ENCODE results near the gene SCYGR1. TPM values are rescaled to one million over a fixed set of nuclear protein-coding genes. Genes with fewer than 3 reads are reported as not detected.

SCYGR1 gene
- total RNA-seq, 4 donors from 2014 or later, result not detected

GRCh38 chr2:227407591-227408151 lies 19.9 kb upstream of the SCYGR1 start:
- Histone ChIP-seq H3K9me3 (no peaks in the 10 kb centered on the region), H3K36me3 (no peaks in the 10 kb centered on the region), H3K27me3 (no peaks in the 10 kb centered on the region), H3K4me3 (no peak overlapping the region), H3K4me1 (peaks cover 0 to 19% (median 5%) of the 10 kb centered on the region in 3 donors), H3K27ac (peak overlapping the region in 2 of 4 donors; percentile 61 to 73)
- peak; percentile 40 for ATAC-seq
- 77 to 83% methylated on average over 11 to 16 of the region's 16 CpGs for WGBS, 2 donors (ENCODE audit: low coverage in 1 of 2)
- TF ChIP-seq POLR2A (IDR thresholded peaks at IDR 0.05) (no peak), EP300 (IDR thresholded peaks at IDR 0.05) (no peak), POLR2AphosphoS5 (IDR thresholded peaks at IDR 0.05) (no peak), CTCF (IDR thresholded peaks at IDR 0.05) (no peak)

GRCh38 chr2:227406177-227407031 lies 18.7 kb upstream of the SCYGR1 start:
- peak overlapping the region in 3 of 4 donors; percentile 61 to 79 (median 73) for H3K27ac ChIP-seq
- H3K27me3 ChIP-seq, result no peaks in the 10 kb centered on the region
- peak; percentile 81 for ATAC-seq
- 0 to 4% methylated on average over 2 to 7 of the region's 7 CpGs for WGBS, 2 donors (ENCODE audit: low coverage in 1 of 2)
- H3K4me3 ChIP-seq, result no peak overlapping the region
- no peaks in the 10 kb centered on the region for H3K9me3 ChIP-seq
- peaks cover 0 to 19% (median 5%) of the 10 kb centered on the region in 3 donors for H3K4me1 ChIP-seq
- no peak for TF ChIP-seq POLR2A (IDR thresholded peaks at IDR 0.05)
- peak; percentile 36 to 76 (median 56) for TF ChIP-seq CTCF (IDR thresholded peaks at IDR 0.05)
- peak; percentile 76 for TF ChIP-seq POLR2AphosphoS5 (IDR thresholded peaks at IDR 0.05)
- H3K36me3 ChIP-seq, result no peaks in the 10 kb centered on the region

GRCh38 chr2:227404585-227405271 lies 17.0 kb upstream of the SCYGR1 start:
- TF ChIP-seq EP300 (IDR thresholded peaks at IDR 0.05) (no peak), CTCF (IDR thresholded peaks at IDR 0.05) (no peak)
- WGBS, 2 donors (ENCODE audit: low coverage in 1 of 2), result 74 to 77% methylated on average over 3 to 4 of the region's 4 CpGs
- Histone ChIP-seq H3K36me3 (no peaks in the 10 kb centered on the region), H3K4me1 (peaks cover 0 to 19% (median 5%) of the 10 kb centered on the region in 3 donors), H3K4me3 (no peak overlapping the region), H3K9me3 (no peaks in the 10 kb centered on the region), H3K27ac (no peak overlapping the region), H3K27me3 (no peaks in the 10 kb centered on the region)
- ATAC-seq, result no peak

GRCh38 chr2:227402959-227403358 lies 15.2 kb upstream of the SCYGR1 start:
- TF ChIP-seq POLR2AphosphoS5 (IDR thresholded peaks at IDR 0.05), result no peak
- TF ChIP-seq EP300 (IDR thresholded peaks at IDR 0.05), result no peak
- TF ChIP-seq POLR2A (IDR thresholded peaks at IDR 0.05), result no peak
- no peak for TF ChIP-seq CTCF (IDR thresholded peaks at IDR 0.05)
- H3K4me3 ChIP-seq, result no peak overlapping the region
- H3K27me3 ChIP-seq, result no peaks in the 10 kb centered on the region
- no peaks in the 10 kb centered on the region for H3K36me3 ChIP-seq
- WGBS, 2 donors (ENCODE audit: low coverage in 1 of 2), result 50% methylated on average over 4 of the region's 4 CpGs; no CpG with 5 or more reads in 1 of the 2 donors
- no peaks in the 10 kb centered on the region for H3K9me3 ChIP-seq
- peaks cover 0 to 19% (median 5%) of the 10 kb centered on the region in 3 donors for H3K4me1 ChIP-seq
- no peak for ATAC-seq
- H3K27ac ChIP-seq, result no peak overlapping the region

All from gastroesophageal sphincter (tissue), 4 donors.